GM20000 (cell line): ENCODE data around the gene EIF3CL.
"Not testable (repeated sequence)": the region's sequence is repeated elsewhere in the genome, so short reads cannot be mapped to it uniquely, and the experiment has no call there.

Experiments used
- DNase-seq: peaks from one replicate; pipeline ENCODE4 v3.0.0; 2012; ENCODE audit warnings: low spot score

EIF3CL gene

DNA sequence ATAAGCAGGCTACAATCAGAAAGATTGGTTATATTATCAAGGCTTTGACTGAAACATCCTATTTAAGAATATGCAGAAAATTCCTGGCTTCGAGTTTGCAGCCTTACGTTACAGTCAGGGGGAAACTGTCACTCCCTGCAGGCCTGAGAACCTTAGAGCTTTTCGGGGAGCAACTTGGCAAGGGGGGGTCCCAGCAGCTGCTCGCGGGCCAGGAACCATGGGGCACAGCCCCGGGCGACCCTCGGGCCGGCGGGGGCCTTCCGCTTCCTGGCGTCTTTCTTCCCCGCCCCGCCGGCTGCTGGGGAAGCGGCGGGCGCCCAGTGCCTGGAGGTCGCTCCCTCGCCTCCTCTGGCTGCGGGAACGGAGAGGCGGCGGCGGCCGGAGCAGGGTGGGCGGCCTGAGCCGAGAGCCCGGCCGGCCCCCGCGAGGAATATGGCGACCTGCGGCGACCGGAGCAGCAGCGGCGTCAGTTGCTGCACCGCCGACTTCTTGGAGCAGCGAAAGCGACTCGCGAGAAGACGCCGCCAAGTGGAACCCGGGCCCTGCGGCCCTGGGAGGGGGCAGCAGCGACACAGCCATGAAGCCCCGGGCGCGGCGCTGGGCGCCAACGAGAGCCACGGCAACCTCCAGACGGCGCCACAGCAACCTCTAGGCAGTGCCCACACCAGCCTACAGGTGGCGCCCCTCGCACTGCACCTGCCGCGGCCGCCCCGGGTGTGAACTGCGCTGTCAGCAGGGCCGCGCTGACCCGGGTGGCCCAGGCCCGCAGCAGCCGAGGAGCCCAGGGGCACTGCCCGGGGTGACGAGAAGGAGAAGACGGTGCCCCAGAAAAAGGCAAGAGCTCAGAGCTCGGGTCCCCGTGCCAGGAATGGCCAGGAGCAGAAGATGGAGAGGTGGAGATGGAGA, 39.1 kb downstream of the EIF3CL start:
- not testable (repeated sequence) for DNase-seq

- DNase-seq = not testable (repeated sequence)
Observed at GRCh38 chr16:28363408-28363807, 40.2 kb downstream of the EIF3CL start, which contains the start of gene NPIPB6. Gene NPIPB6 (minus strand): TSS chr16:28363508. CDS start chr16:28362822, 686 bp downstream.

- DNase-seq = not testable (repeated sequence)
Observed at GRCh38 chr16:28362600-28362999, 41.0 kb downstream of the EIF3CL start.

- not testable (repeated sequence) for DNase-seq
Observed at GRCh38 chr16:28338230-28338629, 65.4 kb downstream of the EIF3CL start.

- not testable (repeated sequence) for DNase-seq
Observed at GRCh38 chr16:28336940-28337710, 66.5 kb downstream of the EIF3CL start.

DNA sequence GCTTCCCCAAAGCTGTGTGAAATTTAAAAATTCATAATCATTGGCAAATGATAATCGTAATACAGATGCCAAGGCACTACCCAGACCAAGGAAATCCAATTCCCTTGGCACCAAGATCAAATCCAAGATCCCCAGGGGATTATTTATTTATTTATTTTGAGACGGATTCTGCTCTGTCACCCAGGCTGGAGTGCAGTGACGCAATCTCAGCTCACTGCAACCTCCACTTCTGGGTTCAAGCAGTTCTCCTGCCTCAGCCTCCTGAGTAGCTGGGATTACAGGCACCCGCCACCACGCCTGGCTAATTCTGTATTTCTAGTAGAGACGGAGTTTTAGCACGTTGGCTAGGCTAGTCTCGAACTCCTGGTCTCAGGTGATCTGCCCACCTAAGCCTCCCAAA, 68.0 kb downstream of the EIF3CL start:
- DNase-seq = not testable (repeated sequence)

DNA sequence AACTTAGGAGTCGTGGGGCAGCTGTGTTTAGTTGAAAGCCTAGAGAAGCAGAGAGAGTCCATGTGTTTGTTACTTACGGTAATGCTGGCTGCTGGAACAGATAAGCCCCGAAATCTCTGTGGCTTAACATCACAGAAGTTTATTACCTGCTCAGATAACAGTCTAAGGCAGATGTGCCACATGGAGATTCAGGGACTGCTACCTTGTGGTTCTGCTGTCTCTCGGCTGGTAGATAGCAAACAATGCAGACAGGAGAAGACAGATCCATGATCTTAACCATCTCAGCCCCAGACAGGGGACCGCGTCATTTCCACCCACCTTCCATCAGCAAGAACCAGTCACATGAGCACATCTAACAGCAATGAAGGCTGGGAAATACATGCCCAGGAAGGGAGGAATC, 71.0 kb downstream of the EIF3CL start:
- DNase-seq = not testable (repeated sequence)

DNA sequence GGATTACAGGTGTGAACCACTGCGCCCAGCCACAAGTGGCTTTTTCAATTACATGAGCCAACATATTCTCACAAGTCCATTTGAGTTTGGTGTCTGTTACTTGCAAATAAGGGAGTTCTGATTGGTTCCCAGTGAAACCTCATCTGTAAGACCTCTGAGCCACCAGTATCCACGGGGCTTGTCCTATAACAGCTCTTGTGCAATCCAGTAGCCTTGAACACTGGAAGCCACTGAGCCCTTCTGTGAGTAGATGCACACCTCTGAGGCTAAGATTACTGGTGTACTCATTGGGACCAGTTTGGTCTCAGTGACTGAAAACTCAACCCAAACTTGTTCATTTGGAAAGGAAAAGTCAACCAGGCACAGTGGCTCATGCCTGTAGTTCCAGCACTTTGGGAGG, 72.7 kb downstream of the EIF3CL start:
- not testable (repeated sequence) for DNase-seq

GRCh38 chr16:28330232-28330631, 73.4 kb downstream of the EIF3CL start:
- not testable (repeated sequence) for DNase-seq
